Spleen (tissue), 7 donors: Measurements from ENCODE around the gene CD200R1.

ENCODE experiments used
- POLR2A ChIP-seq, 3 donors: fragments of 450-650 bp; IDR thresholded peaks; one replicate each; pipeline ENCODE4 v1.5.1; 2017; ENCODE audit warnings: antibody characterized with exemption in 3 of 3, mild to moderate bottlenecking in 1 of 3
- POLR2AphosphoS5 ChIP-seq, 3 donors: sonication (generic); formaldehyde crosslinking; IDR thresholded peaks; one replicate each; pipeline ENCODE4 v1.5.1; 2017; ENCODE audit warnings: antibody characterized with exemption in 3 of 3
- TF ChIP-seq, protein P1 (sequence below), 11 experiments: fragments of 200-600 bp in 7 of 11; fragments of 450-650 bp in 4 of 11; sonication (generic) in 4 of 11; IDR thresholded peaks in 8 of 11; conservative IDR thresholded peaks in 3 of 11; 1 replicate in 7 of 11; 2 replicates in 4 of 11; pipeline versions ENCODE4 v1.4.0 to v1.8.0; 2016 to 2021; ENCODE audit warnings: antibody characterized with exemption in 11 of 11, inconsistent platforms in 4 of 11, mild to moderate bottlenecking in 1 of 11
- donor health status: DM: no; HTN: no; CAD: no; lungs with moderate emphysema.
- donor health status: DM: no; HTN: no; CAD: no.
- donor health status: DM: no; HTN: no; CAD: no.

DNA sequence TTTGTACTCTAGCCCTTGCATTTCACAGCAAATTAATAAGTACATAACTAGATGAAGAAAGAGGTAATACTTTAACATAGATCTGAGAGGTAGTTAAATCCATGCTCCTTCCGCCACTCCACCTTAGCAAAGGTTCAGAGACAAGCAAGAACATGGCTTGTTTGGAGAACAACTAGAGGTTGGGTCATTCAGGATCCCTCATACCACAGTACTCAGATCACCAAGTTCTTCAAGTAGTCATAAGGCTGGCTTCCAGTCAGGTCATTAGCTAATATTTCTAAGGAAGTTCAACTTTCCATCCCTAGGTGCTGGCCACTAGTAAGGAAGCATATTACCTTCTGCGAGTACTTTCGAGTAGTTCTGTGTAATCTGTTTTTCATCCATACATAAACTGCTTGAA lies 44.1 kb downstream of the CD200R1 start:
- TF ChIP-seq, protein P1, sequence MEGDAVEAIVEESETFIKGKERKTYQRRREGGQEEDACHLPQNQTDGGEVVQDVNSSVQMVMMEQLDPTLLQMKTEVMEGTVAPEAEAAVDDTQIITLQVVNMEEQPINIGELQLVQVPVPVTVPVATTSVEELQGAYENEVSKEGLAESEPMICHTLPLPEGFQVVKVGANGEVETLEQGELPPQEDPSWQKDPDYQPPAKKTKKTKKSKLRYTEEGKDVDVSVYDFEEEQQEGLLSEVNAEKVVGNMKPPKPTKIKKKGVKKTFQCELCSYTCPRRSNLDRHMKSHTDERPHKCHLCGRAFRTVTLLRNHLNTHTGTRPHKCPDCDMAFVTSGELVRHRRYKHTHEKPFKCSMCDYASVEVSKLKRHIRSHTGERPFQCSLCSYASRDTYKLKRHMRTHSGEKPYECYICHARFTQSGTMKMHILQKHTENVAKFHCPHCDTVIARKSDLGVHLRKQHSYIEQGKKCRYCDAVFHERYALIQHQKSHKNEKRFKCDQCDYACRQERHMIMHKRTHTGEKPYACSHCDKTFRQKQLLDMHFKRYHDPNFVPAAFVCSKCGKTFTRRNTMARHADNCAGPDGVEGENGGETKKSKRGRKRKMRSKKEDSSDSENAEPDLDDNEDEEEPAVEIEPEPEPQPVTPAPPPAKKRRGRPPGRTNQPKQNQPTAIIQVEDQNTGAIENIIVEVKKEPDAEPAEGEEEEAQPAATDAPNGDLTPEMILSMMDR (IDR thresholded peaks at IDR 0.05 in 8 of 11, conservative IDR thresholded peaks at IDR 0.05 in 3 of 11), result no peak
- no peak for TF ChIP-seq POLR2A (IDR thresholded peaks at IDR 0.05)
- no peak for TF ChIP-seq POLR2AphosphoS5 (IDR thresholded peaks at IDR 0.05)
